OCI-LY3 (cell line): ENCODE data around the gene PTDSS2.

ENCODE experiments used
- H2AFZ ChIP-seq: fragments of 200-600, 300-600 bp; shearing (Covaris generic); 2 replicates; pipeline ENCODE4 v1.6.0; 2014; ENCODE audit warnings: antibody characterized with exemption, low read depth, low read length
- H3K27ac ChIP-seq: fragments of 200-600, 300-600 bp; sonication (generic); 2 replicates; pipeline ENCODE4 v1.5.1; 2014; ENCODE audit warnings: mild to moderate bottlenecking, low read length, moderate library complexity, mixed read lengths
- H3K27me3 ChIP-seq: fragments of 200-600, 300-600 bp; sonication (generic); 2 replicates; pipeline ENCODE4 v1.6.1; 2014; ENCODE audit warnings: low read depth, low read length, mixed read lengths
- H3K36me3 ChIP-seq: fragments of 200-600, 300-600 bp; sonication (generic); replicated peaks from 2 replicates; pipeline ENCODE3; 2014; ENCODE audit warnings: low read depth, low read length, mixed read lengths
- H3K4me1 ChIP-seq: fragments of 300-600, 200-600 bp; sonication (generic); 2 replicates; pipeline ENCODE4 v1.6.1; 2014; ENCODE audit warnings: low read length, mixed read lengths
- H3K4me2 ChIP-seq: fragments of 200-600, 300-600 bp; sonication (generic); 2 replicates; pipeline ENCODE4 v1.6.1; 2014; ENCODE audit warnings: low read length, mixed read lengths
- H3K4me3 ChIP-seq: fragments of 300-600, 200-600 bp; sonication (generic); 2 replicates; pipeline ENCODE4 v1.5.1; 2014; ENCODE audit warnings: antibody characterized with exemption, mild to moderate bottlenecking, low read length, moderate library complexity
- H3K79me2 ChIP-seq: fragments of 300-600, 200-600 bp; shearing (Covaris generic); 2 replicates; pipeline ENCODE4 v1.6.1; 2014; ENCODE audit warnings: mild to moderate bottlenecking, low read length, mixed read lengths
- H3K9ac ChIP-seq: fragments of 300-600, 200-600 bp; shearing (Covaris generic); 2 replicates; pipeline ENCODE4 v1.6.0; 2014; ENCODE audit warnings: mild to moderate bottlenecking, low read length, moderate library complexity
- H3K9me3 ChIP-seq: fragments of 200-600, 300-600 bp; shearing (Covaris generic); 2 replicates; pipeline ENCODE4 v1.6.1; 2014; ENCODE audit warnings: low read length, mixed read lengths; ENCODE audit not compliant: insufficient read depth
- H4K20me1 ChIP-seq: fragments of 200-600, 300-600 bp; sonication (generic); 2 replicates; pipeline ENCODE4 v1.6.1; 2016; ENCODE audit warnings: low read length, mixed read lengths; ENCODE audit not compliant: insufficient read depth
- CTCF ChIP-seq: fragments of 200-600, 300-600 bp; sonication (generic); IDR thresholded peaks from 2 replicates; pipeline ENCODE4 v1.5.1; 2014; ENCODE audit warnings: antibody characterized with exemption, low read length, low read depth
- EZH2phosphoT487 ChIP-seq: fragments of 200-600 bp; shearing (Covaris generic); IDR thresholded peaks from 2 replicates; pipeline ENCODE4 v1.6.1; 2018; ENCODE audit warnings: antibody characterized with exemption, mixed run types, low read depth

Gene PTDSS2

DNA sequence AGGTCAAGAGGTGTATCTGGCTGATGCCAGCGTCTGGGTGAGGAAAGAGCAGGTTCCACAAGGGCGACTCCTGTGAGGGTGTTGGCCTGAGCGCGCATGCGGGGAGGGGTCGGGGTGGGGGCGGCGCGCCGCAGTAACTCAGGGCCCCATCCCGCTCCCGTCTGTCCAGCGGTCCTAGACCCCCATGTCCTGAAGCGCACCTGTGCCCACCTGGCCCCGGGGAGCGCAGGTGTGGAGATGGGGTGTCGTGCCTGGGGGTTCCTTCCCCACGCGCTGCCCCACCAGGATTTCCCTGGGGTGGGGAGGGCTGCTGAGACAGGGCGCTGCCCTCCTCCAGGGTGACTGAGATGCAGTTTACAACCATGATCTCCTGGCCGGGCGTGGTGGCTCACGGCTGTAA is 36.1 kb downstream of the PTDSS2 start:
- Histone ChIP-seq H3K4me3 (no peak overlapping the region), H3K9me3 (no peaks in the 10 kb centered on the region), H4K20me1 (no peaks in the 10 kb centered on the region), H3K9ac (no peak overlapping the region), H3K4me2 (no peak overlapping the region), H2AFZ (no peak overlapping the region), H3K4me1 (no peaks in the 10 kb centered on the region), H3K79me2 (peaks cover 12% of the 10 kb centered on the region; the same call in 1 of the 2 replicates), H3K27me3 (no peaks in the 10 kb centered on the region), H3K36me3 (no peaks in the 10 kb centered on the region), H3K27ac (no peak overlapping the region)
- no peak for TF ChIP-seq EZH2phosphoT487
- no peak for TF ChIP-seq CTCF

- H3K9me3 ChIP-seq = no peaks in the 10 kb centered on the region
- TF ChIP-seq EZH2phosphoT487 (no peak), CTCF (no peak)
- H3K36me3 ChIP-seq = no peaks in the 10 kb centered on the region
These were observed 37.5 kb downstream of the PTDSS2 start for GRCh38 chr11:487571-488021.

DNA sequence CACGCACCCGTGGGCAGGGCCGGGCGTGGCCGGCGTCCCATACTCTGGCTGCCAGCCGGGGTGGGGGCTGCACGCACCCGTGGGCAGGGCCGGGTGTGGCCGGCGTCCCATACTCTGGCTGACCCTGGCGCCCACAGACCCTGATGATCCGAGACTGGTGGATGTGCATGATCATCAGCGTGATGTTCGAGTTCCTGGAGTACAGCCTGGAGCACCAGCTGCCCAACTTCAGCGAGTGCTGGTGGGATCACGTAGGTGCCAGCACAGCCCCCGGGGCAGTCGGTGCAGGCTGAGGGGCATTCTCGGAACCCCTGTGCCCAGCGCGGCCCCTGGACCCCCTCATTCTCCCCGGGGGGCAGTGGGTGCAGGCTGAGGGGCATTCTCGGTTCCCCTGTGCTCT is 38.0 kb downstream of the PTDSS2 start:
- H4K20me1 ChIP-seq = no peaks in the 10 kb centered on the region
- H3K27ac ChIP-seq = no peak overlapping the region
- H3K4me1 ChIP-seq = no peaks in the 10 kb centered on the region
- no peak overlapping the region for H3K4me2 ChIP-seq
- H3K9me3 ChIP-seq = no peaks in the 10 kb centered on the region
- no peak overlapping the region for H2AFZ ChIP-seq
- no peaks in the 10 kb centered on the region for H3K36me3 ChIP-seq
- no peak overlapping the region for H3K4me3 ChIP-seq
- H3K9ac ChIP-seq = no peak overlapping the region
- no peaks in the 10 kb centered on the region for H3K27me3 ChIP-seq
- TF ChIP-seq EZH2phosphoT487 (no peak), CTCF (no peak)
- peaks cover 12% of the 10 kb centered on the region; the same call in 1 of the 2 replicates for H3K79me2 ChIP-seq

More at GRCh38 chr11:487571-488021, 37.5 kb downstream of the PTDSS2 start:
- H3K27ac ChIP-seq = no peak overlapping the region
- H3K9ac ChIP-seq = no peak overlapping the region
- H3K27me3 ChIP-seq = no peaks in the 10 kb centered on the region
- no peaks in the 10 kb centered on the region for H4K20me1 ChIP-seq
- H2AFZ ChIP-seq = no peak overlapping the region
- peaks cover 12% of the 10 kb centered on the region; the same call in 1 of the 2 replicates for H3K79me2 ChIP-seq
- no peaks in the 10 kb centered on the region for H3K4me1 ChIP-seq
- H3K4me2 ChIP-seq = no peak overlapping the region
- H3K4me3 ChIP-seq = no peak overlapping the region

GRCh38 chr11:488579-488978 is 38.5 kb downstream of the PTDSS2 start:
- H3K9me3 ChIP-seq = no peaks in the 10 kb centered on the region
- H4K20me1 ChIP-seq = no peaks in the 10 kb centered on the region
- no peaks in the 10 kb centered on the region for H3K4me1 ChIP-seq
- no peak overlapping the region for H3K4me3 ChIP-seq
- TF ChIP-seq CTCF (no peak), EZH2phosphoT487 (no peak)
- no peaks in the 10 kb centered on the region for H3K27me3 ChIP-seq
- H3K79me2 ChIP-seq = peaks cover 12% of the 10 kb centered on the region; the same call in 1 of the 2 replicates
- H3K36me3 ChIP-seq = no peaks in the 10 kb centered on the region
- H3K27ac ChIP-seq = no peak overlapping the region
- H2AFZ ChIP-seq = no peak overlapping the region
- no peak overlapping the region for H3K4me2 ChIP-seq
- H3K9ac ChIP-seq = no peak overlapping the region
